Adrenal gland (tissue), 5 donors: ENCODE results near the gene MFAP2.

Experiments used
- CTCF ChIP-seq, 6 experiments: fragments of 450-650 bp in 4 of 6; fragments of 200-600 bp in 2 of 6; sonication (generic) in 1 of 6; IDR thresholded peaks; 1 replicate in 5 of 6; 2 replicates in 1 of 6; pipeline versions ENCODE4 v1.5.1 to v1.8.0; 2016 to 2021; ENCODE audit warnings: antibody characterized with exemption in 6 of 6, mild to moderate bottlenecking in 2 of 6, moderate library complexity in 1 of 6
- POLR2A ChIP-seq, 2 donors: fragments of 450-650 bp; IDR thresholded peaks; one replicate each; pipeline ENCODE4 v1.6.1; 2017; ENCODE audit warnings: antibody characterized with exemption in 2 of 2, mild to moderate bottlenecking in 2 of 2, moderate library complexity in 1 of 2
- donor health status: DM: no; HTN: no; CAD: no.

DNA sequence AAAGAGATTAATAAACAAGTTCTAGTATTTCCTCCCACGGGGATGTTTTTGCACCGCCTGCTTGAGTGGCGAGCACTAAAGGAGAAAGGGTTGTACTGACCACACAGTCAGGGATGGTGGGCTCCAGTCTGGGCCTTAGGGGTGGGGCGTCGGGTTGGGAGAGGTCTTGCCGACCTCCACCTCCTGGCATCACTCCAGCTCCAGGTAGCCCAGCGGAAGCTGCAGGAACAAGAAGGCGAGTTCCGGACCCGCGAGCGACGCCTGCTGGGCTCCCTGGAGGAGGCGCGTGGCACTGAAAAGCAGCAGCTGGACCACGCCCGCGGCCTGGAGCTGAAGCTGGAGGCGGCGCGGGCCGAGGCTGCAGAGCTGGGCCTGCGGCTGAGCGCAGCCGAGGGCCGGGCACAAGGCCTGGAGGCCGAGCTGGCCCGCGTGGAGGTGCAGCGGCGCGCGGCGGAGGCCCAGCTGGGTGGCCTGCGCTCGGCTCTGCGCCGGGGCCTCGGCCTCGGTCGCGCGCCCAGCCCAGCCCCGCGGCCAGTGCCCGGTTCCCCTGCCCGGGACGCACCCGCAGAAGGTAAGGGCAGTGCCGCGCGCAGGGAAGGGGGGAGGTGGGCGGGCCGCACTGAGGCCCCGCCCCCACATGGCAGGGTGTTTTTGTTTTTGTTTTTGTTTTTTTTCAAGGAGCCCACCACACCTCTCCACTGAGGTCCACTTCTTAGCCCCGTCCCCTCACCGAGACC lies 19.7 kb downstream of the MFAP2 start:
- TF ChIP-seq CTCF (IDR thresholded peaks at IDR 0.05) (peak; percentile 33 to 75 (median 58)), POLR2A (IDR thresholded peaks at IDR 0.05) (no peak)
